Left hindlimb (tissue), 1 donor: ENCODE measurements around the gene BRPF3.
"Not testable (repeated sequence)": the region's sequence is repeated elsewhere in the genome, so short reads cannot be mapped to it uniquely, and the experiment has no call there.

Experiments
- DNase-seq: peaks from one replicate; pipeline ENCODE4 v3.0.0-alpha.2; 2018

BRPF3 gene

GRCh38 chr6:36200998-36201596 is 4.6 kb downstream of the BRPF3 start:
- no peak for DNase-seq

GRCh38 chr6:36201612-36202011 is 5.1 kb downstream of the BRPF3 start:
- no peak for DNase-seq

- no peak for DNase-seq
Measured at GRCh38 chr6:36202101-36202500, 5.6 kb downstream of the BRPF3 start.

GRCh38 chr6:36204068-36204753 is 7.7 kb downstream of the BRPF3 start:
- DNase-seq, result no peak

- DNase-seq, result no peak
Measured at GRCh38 chr6:36207155-36207554, 10.6 kb downstream of the BRPF3 start.

GRCh38 chr6:36209606-36210005 is 13.1 kb downstream of the BRPF3 start:
- no peak for DNase-seq

GRCh38 chr6:36210182-36210581 is 13.6 kb downstream of the BRPF3 start:
- DNase-seq, result no peak

GRCh38 chr6:36210886-36211595 is 14.5 kb downstream of the BRPF3 start:
- DNase-seq, result no peak

- no peak for DNase-seq
Measured at GRCh38 chr6:36216559-36216958, 20.0 kb downstream of the BRPF3 start.

- no peak for DNase-seq
Measured at GRCh38 chr6:36217188-36217587, 20.6 kb downstream of the BRPF3 start.

- DNase-seq, result no peak
Measured at GRCh38 chr6:36217946-36218345, 21.4 kb downstream of the BRPF3 start.

GRCh38 chr6:36218516-36218915 is 22.0 kb downstream of the BRPF3 start:
- not testable (repeated sequence) for DNase-seq

GRCh38 chr6:36219081-36219480 is 22.5 kb downstream of the BRPF3 start:
- DNase-seq, result no peak

- DNase-seq, result no peak
Measured at GRCh38 chr6:36220226-36220625, 23.7 kb downstream of the BRPF3 start.

GRCh38 chr6:36221674-36222073 is 25.1 kb downstream of the BRPF3 start:
- no peak for DNase-seq

- DNase-seq, result no peak
Measured at GRCh38 chr6:36222924-36223323, 26.4 kb downstream of the BRPF3 start.

- no peak for DNase-seq
Measured at GRCh38 chr6:36223706-36224105, 27.2 kb downstream of the BRPF3 start.

- no peak for DNase-seq
Measured at GRCh38 chr6:36224918-36225461, 28.4 kb downstream of the BRPF3 start.

- no peak for DNase-seq
Measured at GRCh38 chr6:36226438-36227047, 30.0 kb downstream of the BRPF3 start.

GRCh38 chr6:36227379-36228228 is 31.1 kb downstream of the BRPF3 start:
- DNase-seq, result no peak

- DNase-seq, result no peak
Measured at GRCh38 chr6:36229223-36229622, 32.7 kb downstream of the BRPF3 start.

- no peak for DNase-seq
Measured at GRCh38 chr6:36230371-36230770, 33.8 kb downstream of the BRPF3 start.

GRCh38 chr6:36232172-36232571 is 35.6 kb downstream of the BRPF3 start:
- DNase-seq, result no peak
